K562 (cell line): ENCODE data around the gene MPST.

ENCODE experiments used
- CTCF ChIP-seq, 3 experiments: IDR thresholded peaks in 2 of 3; conservative IDR thresholded peaks in 1 of 3; 2 replicates each; pipeline ENCODE4 v1.5.1; 2011 to 2012; ENCODE audit warnings: low read length in 3 of 3, mild to moderate bottlenecking in 3 of 3, control low read depth in 2 of 3, improper control_type of control experiment in 1 of 3, inconsistent platforms in 1 of 3, low read depth in 1 of 3, mixed read lengths in 1 of 3, moderate library complexity in 1 of 3; ENCODE audit not compliant: insufficient read depth in 2 of 3
- ELK3 ChIP-seq: fragments of 450-650 bp; formaldehyde crosslinking; IDR thresholded peaks from 2 replicates; pipeline ENCODE4 v1.4.0; 2020; ENCODE audit warnings: mild to moderate bottlenecking
- MYNN ChIP-seq, 2 experiments: sonication (generic); formaldehyde crosslinking in 1 of 2; IDR thresholded peaks; 2 replicates each; pipeline versions ENCODE4 v1.5.0 to v1.6.1; 2016 to 2020; ENCODE audit warnings: antibody characterized with exemption in 1 of 2, missing genetic modification reagents in 1 of 2
- OTX1 ChIP-seq: fragments of 450-650 bp; formaldehyde crosslinking; IDR thresholded peaks from 2 replicates; pipeline ENCODE4 v1.4.0; 2022; ENCODE audit warnings: mild to moderate bottlenecking
- UBTF ChIP-seq, 2 experiments: IDR thresholded peaks; 2 replicates each; pipeline ENCODE4 v1.6.1; 2012; ENCODE audit warnings: improper control_type of control experiment in 2 of 2, low read depth in 2 of 2, low read length in 2 of 2, borderline replicate concordance in 1 of 2
- ZNF274 ChIP-seq: IDR thresholded peaks from 2 replicates; pipeline ENCODE4 v1.6.1; 2011; ENCODE audit warnings: low read depth, mild to moderate bottlenecking, low read length, moderate library complexity, borderline replicate concordance
- TF ChIP-seq, protein P1 (sequence below): fragments of 150-350 bp; conservative IDR thresholded peaks from 2 replicates; pipeline ENCODE4 v1.6.1; 2014; ENCODE audit warnings: low read length

DNA sequence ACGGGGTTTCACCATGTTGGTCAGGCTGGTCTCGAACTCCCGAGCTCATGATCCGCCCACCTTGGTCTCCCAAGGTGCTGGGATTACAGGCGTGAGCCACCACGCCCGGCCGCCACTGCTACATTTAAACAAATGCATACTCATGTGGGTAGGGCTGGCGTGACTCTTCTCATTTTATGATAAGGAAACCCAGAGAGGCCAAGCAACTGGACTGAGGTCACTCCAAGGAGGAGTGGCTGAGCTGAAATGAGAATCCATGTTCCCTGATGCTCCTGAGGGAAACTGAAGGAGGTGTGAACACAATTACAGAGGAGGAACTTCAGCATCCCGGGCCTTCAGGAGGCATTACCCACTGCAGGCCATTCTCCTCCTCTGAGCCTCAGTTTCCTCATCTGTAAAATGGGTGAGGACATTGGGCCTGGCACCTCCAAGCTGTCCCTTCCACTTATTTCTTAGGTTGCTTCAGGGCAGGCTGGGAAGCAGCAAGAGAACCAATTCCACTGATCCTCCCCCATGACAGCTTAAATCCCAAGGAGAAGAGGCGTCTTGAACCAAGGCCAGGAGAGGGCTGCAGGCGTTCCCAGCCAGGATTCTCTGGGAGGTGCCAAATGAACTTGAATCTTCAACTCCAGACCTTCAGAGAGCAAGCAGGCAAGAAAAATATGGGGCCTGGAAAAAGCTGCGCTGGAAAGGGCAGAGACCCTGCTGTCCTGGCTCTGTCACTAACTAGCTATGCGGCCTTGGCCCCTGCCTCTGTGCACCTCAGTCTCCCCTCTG, 3.2 kb upstream of the MPST start:
- no peak for TF ChIP-seq CTCF (IDR thresholded peaks at IDR 0.05 in 2 of 3, conservative IDR thresholded peaks at IDR 0.05 in 1 of 3; ENCODE audit: insufficient read depth in 2 of 3, low read depth in 1 of 3, low read length in 3 of 3)
- no peak for TF ChIP-seq ELK3 (CRISPR knock-in tag)
- 0 out of 2 replicates have a peak, but pooled peaks have one; percentile 23 for TF ChIP-seq MYNN (IDR thresholded peaks at IDR 0.05)
- TF ChIP-seq MYNN (CRISPR knock-in tag; IDR thresholded peaks at IDR 0.05), result no peak
- no peak for TF ChIP-seq OTX1 (CRISPR knock-in tag)
- TF ChIP-seq ZNF274, result no peak
- TF ChIP-seq, protein P1, sequence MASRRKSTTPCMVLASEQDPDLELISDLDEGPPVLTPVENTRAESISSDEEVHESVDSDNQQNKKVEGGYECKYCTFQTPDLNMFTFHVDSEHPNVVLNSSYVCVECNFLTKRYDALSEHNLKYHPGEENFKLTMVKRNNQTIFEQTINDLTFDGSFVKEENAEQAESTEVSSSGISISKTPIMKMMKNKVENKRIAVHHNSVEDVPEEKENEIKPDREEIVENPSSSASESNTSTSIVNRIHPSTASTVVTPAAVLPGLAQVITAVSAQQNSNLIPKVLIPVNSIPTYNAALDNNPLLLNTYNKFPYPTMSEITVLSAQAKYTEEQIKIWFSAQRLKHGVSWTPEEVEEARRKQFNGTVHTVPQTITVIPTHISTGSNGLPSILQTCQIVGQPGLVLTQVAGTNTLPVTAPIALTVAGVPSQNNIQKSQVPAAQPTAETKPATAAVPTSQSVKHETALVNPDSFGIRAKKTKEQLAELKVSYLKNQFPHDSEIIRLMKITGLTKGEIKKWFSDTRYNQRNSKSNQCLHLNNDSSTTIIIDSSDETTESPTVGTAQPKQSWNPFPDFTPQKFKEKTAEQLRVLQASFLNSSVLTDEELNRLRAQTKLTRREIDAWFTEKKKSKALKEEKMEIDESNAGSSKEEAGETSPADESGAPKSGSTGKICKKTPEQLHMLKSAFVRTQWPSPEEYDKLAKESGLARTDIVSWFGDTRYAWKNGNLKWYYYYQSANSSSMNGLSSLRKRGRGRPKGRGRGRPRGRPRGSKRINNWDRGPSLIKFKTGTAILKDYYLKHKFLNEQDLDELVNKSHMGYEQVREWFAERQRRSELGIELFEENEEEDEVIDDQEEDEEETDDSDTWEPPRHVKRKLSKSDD, result no peak
- TF ChIP-seq UBTF (IDR thresholded peaks at IDR 0.05; ENCODE audit: borderline replicate concordance in 1 of 2, low read depth in 2 of 2, low read length in 2 of 2), result no peak
